ENCODE data around the gene CALY.

The CALY gene

DNA sequence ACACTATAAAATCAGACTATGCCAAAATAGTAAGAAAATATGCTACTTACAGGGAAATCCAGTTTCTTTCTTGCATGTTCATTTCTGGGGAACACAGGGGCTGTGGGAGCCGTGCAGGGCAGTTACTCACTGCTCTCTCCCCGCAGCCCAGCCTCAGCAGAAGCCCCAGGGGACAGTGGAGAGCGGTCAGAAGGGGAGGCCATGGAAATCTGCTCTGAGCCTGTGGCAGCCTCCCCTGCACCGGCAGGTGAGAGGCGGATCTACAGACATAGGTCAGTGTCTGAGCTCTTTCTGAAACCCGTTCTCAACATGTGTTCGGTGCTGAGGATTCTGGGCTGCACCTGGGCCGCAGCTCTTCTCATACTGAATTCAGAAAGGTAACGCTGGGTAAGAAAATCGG is 25.1 kb downstream of the CALY start:
- no peak for DNase-seq (ENCODE audit: low read depth in 2 of 2)

DNA sequence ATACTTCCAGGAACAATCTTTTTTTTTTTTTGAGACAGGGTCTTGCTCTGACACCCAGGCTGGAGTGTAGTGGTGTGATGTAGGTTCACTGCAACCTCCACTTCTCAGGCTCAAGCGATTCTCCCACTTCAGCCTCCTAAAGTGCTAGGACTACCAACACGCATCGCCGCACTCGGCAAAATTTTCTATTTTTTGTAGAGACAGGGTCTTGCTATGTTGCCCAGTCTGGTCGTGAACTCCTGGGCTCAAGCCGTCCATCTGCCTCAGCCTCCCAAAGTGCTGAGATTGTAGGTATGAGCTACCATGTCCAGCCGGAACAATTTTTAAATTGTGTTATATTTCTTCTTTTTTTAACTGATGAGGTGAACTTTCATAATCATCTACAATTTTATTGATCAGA is 25.9 kb downstream of the CALY start:
- DNase-seq (ENCODE audit: low read depth in 2 of 2) = no peak

DNA sequence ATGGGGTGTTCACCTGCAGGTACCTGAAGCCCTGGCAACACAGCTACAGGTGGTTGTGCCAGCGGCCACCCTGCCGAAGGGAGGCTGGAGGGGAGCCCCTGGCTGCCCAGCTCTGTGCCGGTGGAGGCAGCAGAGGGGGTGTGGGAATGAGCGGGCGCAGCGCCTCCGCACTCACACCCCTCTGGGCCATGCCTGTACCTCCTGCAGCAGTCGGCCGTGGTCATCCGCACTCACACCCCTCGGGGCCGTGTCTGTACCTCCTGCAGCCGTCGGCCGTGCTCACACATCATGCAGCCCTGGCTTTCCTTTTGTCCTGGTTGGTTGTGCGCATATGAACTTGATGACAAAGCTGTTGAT is 26.3 kb downstream of the CALY start:
- no peak for DNase-seq (ENCODE audit: low read depth in 2 of 2)

DNA sequence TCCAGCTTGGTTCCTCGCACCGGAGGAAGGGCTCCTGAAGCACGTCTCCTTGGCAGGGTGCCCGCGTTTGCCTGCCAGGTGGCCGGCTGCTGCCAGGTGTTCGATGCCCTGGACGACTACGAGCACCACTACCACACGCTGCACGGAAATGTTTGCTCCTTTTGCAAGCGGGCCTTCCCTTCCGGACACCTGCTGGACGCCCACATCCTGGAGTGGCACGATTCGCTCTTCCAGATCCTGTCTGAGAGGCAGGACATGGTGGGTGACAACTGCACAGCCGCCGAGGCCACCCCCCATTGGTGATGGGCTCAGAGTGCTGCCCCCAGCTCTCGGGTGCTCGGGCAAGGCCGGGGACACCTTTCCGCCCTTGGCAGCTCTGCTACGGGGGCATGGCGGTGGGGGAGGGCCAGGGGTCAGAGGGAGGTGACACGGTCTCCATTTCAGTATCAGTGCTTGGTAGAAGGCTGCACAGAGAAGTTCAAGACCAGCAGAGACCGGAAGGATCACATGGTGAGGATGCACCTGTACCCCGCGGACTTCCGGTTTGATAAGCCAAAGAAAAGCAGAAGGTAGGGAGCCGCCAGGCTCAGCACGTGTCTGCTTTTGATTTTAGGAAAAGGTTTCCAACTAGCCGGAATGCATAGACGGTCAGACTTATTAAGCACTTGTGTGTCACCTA is 26.8 kb downstream of the CALY start:
- no peak for DNase-seq (ENCODE audit: low read depth in 2 of 2)

DNA sequence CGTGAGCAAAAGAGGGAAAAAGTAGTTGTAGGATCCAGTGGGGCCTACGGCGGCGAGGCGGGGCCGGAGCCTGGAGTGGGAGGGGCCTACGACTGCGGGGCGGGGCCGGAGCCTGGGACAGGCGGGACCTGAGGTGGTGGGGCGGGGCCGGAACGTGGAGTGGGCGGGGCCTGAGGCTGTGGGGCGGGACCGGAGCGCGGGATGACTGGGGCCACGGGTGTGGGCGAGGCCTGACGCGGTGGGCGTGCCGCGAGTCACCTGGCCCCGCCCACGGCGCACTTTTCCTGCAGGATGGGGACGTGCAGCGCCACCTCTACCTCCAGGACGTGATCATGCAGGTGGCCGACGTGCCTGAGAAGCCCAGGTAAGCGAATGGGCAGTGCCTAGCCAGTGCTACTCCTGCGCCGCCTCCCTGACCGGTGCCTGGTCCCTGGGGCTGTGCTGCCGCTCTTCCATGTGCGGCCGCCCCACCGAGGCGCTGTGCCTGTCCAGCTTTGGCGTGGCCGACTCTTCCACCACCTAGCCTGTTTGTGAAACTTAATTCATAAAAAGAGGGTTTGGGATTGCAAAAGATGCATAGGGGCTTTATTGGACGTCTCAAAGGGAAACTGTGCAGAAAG is 27.5 kb downstream of the CALY start:
- DNase-seq (ENCODE audit: low read depth in 2 of 2) = peak; percentile 78 to 88

DNA sequence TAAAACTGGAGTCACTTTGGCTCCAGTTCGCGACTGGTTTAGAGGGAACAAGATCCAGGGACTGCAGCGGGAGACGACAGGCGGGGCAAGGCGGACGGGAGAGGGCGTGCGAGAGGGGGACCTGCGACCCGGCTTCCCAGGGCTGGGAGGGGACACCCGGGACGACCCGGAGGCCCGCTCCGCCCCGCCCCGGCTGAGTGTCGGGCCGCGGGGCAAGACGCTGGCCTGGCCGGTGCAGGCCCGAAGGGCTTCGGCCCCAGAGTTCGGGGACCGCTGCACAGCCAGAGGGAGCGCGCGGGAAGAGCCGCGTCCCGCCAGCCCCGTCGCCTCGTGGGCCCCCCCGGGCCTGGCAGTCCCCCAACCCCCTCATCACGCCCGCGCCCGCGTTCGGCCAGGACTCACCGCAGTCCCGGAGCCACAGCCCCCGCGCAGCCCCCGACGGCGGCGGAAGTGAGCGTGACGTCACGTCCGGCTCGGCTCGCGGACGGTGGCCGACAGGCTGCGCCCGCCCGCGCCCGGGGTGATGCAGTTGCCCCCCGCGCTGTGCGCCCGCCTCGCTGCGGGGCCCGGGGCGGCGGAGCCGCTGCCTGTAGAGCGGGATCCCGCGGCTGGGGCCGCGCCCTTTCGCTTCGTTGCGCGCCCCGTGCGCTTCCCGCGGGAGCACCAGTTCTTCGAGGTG is 28.1 kb downstream of the CALY start, which contains the start of the genes TUBGCP2 and ZNF511:
TUBGCP2 (minus strand) TSS at position 452 of the 679 bp plus-strand sequence. CDS start 5,931 bp downstream, outside the sequence.
ZNF511 (plus strand) TSS at position 494 of the 679 bp plus-strand sequence; CDS start at position 524, 30 bp downstream.
- DNase-seq (ENCODE audit: low read depth in 2 of 2) = peak; percentile 77 to 88

DNA sequence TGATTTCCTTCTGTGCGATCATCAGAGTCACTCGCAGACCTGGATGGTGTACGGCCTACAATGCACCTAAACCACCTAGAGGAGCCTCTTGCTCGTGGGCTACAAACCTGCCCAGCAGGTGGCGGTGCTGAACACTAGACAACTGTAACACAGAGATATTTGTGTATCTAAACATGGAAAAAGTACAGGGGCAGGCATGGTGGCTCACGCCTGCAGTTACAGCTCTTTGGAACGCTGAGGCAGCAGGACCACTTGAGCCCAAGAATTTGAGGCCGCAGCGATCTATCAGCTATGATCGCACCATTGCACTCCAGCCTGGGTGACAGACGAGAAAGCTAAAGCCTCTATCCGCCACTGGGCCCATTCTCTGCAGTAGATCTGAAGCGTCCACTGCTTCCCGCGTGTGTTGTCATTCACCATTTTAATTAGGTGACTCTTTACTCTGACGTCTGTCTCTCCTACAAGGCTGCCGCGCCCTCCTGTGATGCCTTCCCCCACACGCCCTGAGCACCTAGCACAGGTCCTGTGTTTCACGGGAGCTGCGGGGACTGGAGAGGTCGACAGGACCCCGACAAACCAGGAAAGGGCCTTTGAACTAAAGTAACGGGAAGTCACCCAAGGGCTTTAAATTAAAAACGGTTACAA is 28.8 kb downstream of the CALY start:
- DNase-seq (ENCODE audit: low read depth in 2 of 2) = peak; percentile 79 to 80

DNA sequence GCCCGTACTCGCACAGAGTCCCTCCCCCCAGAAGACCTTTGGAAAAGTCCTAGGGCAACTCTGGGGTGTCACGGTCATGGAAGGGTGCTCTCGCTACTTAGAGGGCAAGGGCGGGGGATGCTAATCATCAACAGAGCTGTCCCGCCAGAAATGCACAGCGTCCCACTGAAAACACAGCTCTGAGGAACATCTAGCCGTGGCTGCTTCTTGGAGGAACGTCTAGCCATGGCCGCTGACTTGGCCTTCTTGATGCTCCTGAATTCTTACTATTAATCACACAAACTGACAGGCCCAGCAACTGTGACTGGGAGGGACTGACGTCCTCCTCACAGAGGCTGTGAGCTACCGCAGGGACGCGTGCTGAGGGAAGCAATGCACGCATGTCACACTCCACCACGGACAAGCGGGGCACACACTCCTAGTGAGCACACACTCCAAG is 29.7 kb downstream of the CALY start:
- no peak for DNase-seq (ENCODE audit: low read depth in 2 of 2)

DNA sequence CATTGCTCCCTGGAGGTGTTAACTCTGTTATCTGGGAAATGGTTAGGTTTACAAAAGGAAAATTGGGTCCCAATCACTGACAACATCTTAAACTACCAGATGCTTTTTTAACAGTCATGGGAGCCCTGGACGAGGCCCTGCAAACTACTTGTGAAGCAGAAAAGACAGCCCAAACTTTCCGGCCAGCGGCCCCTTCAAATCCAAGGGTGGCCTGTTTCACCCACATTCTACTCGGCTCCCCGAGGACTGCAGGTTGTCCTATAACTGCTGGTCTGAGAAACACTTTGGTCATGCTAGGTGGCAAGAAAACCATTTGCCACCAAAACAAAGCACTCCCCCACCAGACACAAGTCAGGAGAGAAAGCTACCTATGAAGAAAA is 30.6 kb downstream of the CALY start:
- no peak for DNase-seq (ENCODE audit: low read depth in 2 of 2)

DNA sequence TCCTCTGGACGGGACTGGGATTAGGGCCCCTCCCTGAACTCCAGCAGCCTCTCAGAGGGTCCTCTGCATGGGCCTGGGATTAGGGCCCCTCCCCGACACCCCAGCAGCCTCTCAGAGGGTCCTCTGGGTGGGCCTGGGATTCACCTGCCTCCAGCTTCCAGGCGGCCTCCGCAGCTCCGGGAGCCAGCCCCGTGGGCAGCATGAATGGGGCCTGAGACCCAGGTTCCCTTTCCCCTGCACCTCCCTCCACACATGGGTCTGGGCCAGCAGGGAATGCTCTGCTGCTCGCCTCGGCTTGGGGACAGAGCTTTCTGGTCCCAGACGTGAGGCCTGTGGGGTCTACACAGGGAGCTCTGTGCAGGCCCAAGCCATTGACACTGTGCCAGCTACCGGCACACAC is 33.5 kb downstream of the CALY start:
- DNase-seq (ENCODE audit: low read depth in 2 of 2) = no peak

DNA sequence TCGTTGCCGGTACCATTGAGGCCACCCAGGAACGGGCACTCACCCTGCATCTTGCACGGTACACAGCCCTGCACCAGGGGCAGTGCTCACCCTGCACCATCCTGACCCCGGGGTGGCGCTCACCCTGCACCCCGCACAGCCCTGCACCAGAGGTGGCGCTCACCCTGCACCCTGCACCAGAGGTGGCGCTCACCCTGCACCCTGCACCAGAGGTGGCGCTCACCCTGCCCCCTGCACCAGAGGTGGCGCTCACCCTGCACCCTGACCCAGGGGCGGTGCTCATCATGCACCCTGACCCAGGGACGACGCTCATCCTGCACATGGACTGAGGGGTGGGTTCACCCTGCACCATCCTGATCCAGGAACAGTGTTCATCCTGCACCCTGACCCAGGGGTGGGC is 34.5 kb downstream of the CALY start:
- no peak for DNase-seq (ENCODE audit: low read depth in 2 of 2)

DNA sequence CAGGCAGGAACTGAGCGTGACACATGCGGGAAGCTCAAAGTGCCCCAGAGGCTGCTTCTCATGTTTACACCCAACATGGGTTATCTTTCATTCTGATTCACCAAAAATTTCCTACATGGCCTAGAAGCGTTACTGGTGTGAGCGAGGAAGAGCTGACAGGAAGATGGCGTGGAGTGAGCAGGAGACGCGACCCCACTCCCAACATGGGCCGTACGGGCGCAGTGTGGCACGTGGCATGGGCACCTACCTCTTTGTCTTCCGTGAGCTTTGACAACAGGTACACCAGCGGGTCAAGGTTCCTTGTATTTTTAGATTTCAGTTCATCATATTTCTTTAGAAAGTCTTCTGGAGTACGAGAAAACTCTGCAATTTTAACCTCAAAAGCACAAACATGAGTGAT is 37.0 kb downstream of the CALY start:
- DNase-seq (ENCODE audit: low read depth in 2 of 2) = no peak

DNA sequence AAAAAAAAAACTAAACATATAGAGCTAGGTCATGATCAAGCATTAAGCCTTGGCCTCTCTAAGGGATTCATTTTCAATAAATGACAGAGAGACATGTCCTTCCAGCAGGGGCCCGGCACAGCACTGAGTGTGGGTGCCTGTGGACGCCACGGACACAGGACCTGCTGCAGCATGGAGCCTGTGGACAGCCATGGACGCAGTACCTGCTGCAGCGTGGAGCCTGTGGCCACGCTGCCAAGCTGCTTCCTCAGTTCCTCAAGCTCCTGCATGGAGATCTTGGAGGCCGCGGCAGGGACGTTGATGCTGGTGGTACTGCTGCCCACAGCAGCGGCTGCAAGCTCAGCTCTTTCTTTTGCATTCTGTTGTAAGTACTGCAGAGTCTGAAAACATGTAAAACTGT is 37.5 kb downstream of the CALY start:
- DNase-seq (ENCODE audit: low read depth in 2 of 2) = no peak

DNA sequence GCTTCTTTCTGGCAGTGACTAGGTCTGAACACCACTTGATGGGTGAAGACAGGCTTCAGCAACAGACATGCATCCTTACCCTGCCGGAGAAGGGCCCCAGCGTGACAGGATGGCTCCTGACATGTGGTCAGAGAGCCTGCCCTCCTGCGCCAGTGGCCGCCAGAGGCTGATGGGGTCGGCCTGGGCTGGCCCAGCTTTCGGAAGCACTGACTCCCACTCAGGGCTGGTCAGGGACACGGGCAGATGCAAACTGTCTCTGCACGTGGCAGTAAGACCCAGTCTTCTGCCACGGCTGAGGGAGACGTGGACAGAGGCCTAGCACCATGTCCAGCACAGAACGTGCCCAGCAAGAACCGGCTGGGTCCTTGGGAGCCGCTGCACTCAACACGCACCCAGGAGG is 38.2 kb downstream of the CALY start:
- DNase-seq (ENCODE audit: low read depth in 2 of 2) = no peak

DNA sequence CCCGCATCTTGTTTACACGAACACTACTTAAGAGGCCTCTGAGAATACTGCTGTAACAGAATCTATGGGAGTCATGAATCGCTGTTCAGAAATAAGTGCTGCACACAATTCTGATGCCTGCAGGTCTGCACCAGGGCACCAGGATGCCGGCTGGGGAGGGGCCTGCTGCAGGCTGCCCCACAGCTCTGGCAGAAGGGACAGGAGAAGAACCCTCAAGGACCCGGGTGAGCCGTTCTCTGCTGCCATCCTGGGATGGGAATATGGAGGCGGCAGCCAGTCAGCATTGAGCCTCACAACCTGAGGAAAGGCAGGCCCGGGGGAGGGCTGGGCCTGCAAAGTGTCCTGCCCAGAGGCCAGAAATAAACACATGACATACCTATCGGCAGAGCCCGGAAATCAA is 39.2 kb downstream of the CALY start:
- no peak for DNase-seq (ENCODE audit: low read depth in 2 of 2)

DNA sequence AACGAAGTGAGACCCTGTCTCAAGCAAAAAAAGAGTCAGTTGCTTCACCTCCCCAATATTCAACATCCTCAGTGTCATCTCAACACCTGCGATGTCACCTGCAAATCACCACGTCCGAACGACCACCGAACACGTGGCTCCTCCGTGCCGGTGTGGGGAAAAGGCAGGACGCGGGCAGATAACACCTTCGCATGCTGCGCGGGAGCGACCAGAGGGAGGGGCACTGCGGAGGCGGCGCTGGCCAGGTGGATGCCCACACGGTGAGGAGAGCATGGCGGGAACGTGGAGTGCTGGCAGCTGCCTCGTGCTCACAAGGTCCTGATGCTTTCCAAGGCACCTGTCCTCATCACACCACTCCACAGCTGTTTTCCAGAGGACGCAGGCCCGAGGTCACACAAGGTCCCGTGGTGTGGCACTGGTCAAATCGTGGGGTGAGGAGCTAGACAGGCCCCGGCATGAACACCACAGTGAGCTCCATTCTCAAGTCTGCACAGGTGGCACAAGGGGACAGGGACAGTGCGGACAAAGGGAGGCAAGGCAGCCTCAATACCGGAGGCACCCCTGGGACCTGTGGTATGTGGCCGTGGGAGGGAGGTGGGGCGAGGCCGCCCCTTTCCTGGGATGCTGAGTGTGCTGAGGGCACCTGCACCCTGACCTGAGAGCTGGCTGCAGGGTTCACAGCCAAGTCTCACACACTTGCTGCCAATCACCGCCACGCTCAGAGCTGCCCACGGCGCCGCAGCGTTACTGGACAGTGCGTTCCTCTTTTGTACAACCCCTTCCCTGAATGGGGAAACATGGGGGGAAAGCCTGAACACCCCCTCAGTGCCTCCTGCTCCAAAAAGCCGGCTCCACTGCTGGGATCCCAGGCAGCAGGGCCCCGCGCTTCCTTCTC is 41.0 kb downstream of the CALY start:
- no peak for DNase-seq (ENCODE audit: low read depth in 2 of 2)

DNA sequence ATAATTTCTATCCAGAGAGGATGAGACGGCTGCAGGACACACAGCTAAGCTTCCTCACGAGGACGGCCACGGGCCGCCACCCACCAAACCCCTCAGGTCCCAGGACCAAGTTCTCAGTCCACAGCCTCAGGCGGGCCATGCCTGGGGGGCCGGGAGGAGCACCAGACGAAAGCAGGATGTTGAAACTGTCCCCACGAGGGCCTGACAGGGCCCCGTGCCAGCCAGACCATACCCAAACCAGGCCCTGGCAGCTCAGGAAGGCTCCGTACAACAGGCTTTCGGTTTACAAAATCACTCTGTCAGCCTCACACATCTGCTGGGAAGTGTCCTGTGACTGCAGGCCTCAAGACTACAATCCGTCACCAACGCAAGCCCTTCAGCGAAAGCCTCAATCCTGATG is 42.5 kb downstream of the CALY start:
- DNase-seq (ENCODE audit: low read depth in 2 of 2) = no peak

DNA sequence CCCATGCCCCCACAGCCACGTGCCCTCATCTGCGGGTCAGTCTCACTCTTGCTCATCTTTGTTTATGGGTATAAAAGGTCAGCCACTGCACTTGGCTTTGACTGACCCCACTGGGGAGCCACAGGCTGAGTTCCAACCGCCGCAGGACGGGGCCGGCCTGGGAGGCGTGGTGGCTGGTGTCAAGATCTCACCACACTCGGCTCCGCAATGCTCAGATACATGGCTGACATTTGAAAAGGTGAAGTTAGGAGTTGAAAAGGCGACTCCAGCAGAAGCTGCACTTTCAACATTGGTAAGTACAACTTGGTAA is 42.9 kb downstream of the CALY start:
- no peak for DNase-seq (ENCODE audit: low read depth in 2 of 2)

DNA sequence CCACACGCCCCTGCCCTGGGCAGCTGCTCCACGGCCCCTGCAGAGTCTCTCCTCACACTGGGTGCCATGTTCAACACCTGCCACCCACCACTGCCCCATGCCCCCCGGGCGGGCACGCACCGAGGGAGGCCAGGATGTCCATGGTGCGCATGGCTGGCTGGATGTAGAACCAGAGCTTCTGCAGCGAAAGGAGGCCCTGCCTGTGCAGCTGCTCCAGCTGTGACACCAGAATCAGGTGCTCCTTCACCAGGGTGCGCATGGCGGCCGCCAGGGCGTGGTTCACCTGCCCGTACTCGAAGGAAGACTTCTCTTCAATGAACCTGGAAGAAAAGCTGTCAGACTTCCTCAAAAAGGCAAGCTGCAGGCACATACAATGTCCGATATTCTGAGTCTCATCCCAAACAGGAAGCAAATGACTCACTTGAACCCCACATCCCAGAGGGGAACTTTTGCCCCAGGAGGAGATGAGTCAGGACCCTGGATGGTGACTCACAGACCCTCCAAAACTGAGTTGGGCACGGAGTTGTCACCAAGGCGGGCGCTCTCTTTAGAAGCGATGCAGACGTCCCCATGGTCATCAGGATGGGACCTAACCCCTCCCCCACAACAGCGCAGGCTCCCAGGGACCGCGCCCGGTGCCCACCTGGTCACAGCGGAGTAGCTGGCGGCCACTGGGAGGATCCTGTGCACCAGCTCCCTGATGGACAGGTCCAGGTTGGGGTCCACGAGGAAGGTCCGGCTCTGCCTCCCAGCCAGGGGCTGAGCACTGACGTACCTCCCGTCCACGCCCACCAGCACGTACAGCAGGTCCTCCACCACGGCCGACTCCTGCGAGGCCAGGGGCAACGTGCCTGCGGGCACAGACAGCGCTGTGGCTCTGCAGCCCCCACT is 43.5 kb downstream of the CALY start:
- DNase-seq (ENCODE audit: low read depth in 2 of 2) = no peak

DNA sequence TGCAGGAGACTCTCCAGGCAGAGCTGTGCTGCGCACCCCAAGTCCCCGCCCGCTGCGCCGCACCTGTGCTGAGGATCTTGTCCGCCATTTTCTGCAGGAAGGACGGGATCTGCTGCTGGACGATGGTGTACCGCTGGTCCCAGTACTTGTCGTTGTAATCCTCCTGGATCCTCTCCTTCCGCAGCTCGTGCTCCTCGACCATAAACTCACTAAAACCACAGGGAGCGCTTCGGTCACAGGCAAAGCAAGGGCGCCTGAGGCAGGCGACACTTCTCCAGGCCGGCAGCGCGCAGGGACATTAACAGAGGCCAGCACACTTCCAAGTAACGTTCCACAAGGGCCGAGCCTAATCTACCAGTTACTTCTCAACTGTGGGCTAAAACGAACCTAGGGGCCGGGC is 46.9 kb downstream of the CALY start:
- no peak for DNase-seq (ENCODE audit: low read depth in 2 of 2)

All from stimulated activated CD8-positive, alpha-beta memory T cell treated with anti-CD3 and anti-CD28 coated beads, Interleukin-7, amount 100 ng/mL, for 4 hours (primary cell).